HUES64 (cell line): ENCODE results near the gene SAC3D1.

Experiments used
- H3K27ac ChIP-seq: 2 replicates; pipeline ENCODE4 v1.7.0; 2013; ENCODE audit warnings: low read depth, low read length, inconsistent platforms
- H3K27me3 ChIP-seq: 2 replicates; pipeline ENCODE4 v1.6.1; 2013; ENCODE audit warnings: mild to moderate bottlenecking, low read length; ENCODE audit not compliant: insufficient read depth
- H3K36me3 ChIP-seq: 2 replicates; pipeline ENCODE4 v1.6.1; 2013; ENCODE audit warnings: mild to moderate bottlenecking, low read length; ENCODE audit not compliant: insufficient read depth
- H3K4me1 ChIP-seq: 2 replicates; pipeline ENCODE4 v1.6.1; 2013; ENCODE audit warnings: mild to moderate bottlenecking, low read length, moderate library complexity; ENCODE audit not compliant: insufficient read depth
- H3K4me3 ChIP-seq: 2 replicates; pipeline ENCODE4 v1.5.1; 2013; ENCODE audit warnings: mild to moderate bottlenecking, low read length, moderate library complexity
- H3K9ac ChIP-seq: 2 replicates; pipeline ENCODE4 v1.6.1; 2013; ENCODE audit warnings: mild to moderate bottlenecking, low read depth, low read length
- H3K9me3 ChIP-seq: 2 replicates; pipeline ENCODE4 v1.6.1; 2013; ENCODE audit warnings: low read depth, low read length; ENCODE audit not compliant: insufficient read depth
- WGBS: fragments of 150-250, 120-280 bp; methylation state at CpG from one replicate; pipeline ENCODE4 v1.1.7; 2013; ENCODE audit warnings: missing lambda C conversion rate; 5-methylcytosine and 5-hydroxymethylcytosine counted together

SAC3D1 gene

DNA sequence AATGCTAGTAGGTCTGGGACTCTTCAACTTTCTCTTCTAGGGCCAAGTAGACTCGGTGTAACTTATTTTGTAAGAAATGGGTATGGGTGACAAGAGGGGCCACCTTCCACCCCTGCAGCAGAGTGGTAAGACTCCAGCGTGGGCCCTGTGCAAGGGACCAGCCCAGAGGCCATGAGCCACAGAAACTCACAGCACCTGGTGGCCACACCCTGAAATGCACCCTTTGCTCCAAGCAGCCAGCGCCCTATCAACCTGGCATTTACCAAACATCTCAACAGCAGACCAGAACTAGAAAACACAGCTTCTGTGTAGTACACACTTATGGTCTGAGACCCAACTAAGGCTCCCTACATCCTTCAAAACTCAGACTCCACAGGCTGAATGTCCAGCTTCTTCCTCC, 37.1 kb downstream of the SAC3D1 start:
- H3K9ac ChIP-seq: no peak overlapping the region
- no peaks in the 10 kb centered on the region for H3K27me3 ChIP-seq
- H3K36me3 ChIP-seq: peaks cover 65% of the 10 kb centered on the region
- no peak overlapping the region for H3K4me3 ChIP-seq
- WGBS: 89% methylated on average over 3 of the region's 3 CpGs
- H3K4me1 ChIP-seq: peaks cover 6% of the 10 kb centered on the region; the same call in 1 of the 2 replicates
- H3K9me3 ChIP-seq: no peaks in the 10 kb centered on the region
- H3K27ac ChIP-seq: no peak overlapping the region

GRCh38 chr11:65078786-65079342, 37.9 kb downstream of the SAC3D1 start:
- H3K9me3 ChIP-seq: no peaks in the 10 kb centered on the region
- WGBS: 90% methylated on average over 9 of the region's 9 CpGs
- no peaks in the 10 kb centered on the region for H3K27me3 ChIP-seq
- H3K27ac ChIP-seq: no peak overlapping the region
- peaks cover 6% of the 10 kb centered on the region; the same call in 1 of the 2 replicates for H3K4me1 ChIP-seq
- no peak overlapping the region for H3K4me3 ChIP-seq
- peaks cover 65% of the 10 kb centered on the region for H3K36me3 ChIP-seq
- H3K9ac ChIP-seq: no peak overlapping the region

- WGBS: 4% methylated on average over 13 of the region's 13 CpGs
- peak overlapping the region; percentile 97 for H3K27ac ChIP-seq
Observed at GRCh38 chr11:65083134-65083833, 42.3 kb downstream of the SAC3D1 start.

GRCh38 chr11:65083834-65084597, 43.0 kb downstream of the SAC3D1 start, which contains the start of the genes CDCA5 and ZFPL1:
Gene CDCA5, minus strand, starts transcription at chr11:65084040. Its CDS starts 62 bp downstream, at chr11:65083978.
Gene ZFPL1, plus strand, starts transcription at chr11:65084222. Its CDS starts 477 bp downstream, at chr11:65084699.
- H3K9me3 ChIP-seq: no peaks in the 10 kb centered on the region
- no peaks in the 10 kb centered on the region for H3K27me3 ChIP-seq
- peak within 1 kb of the TSS; percentile 97 for H3K27ac ChIP-seq
- H3K4me3 ChIP-seq: peak within 1 kb of the TSS; percentile 91
- peak within 1 kb of the TSS; percentile 97 for H3K9ac ChIP-seq
- H3K36me3 ChIP-seq: peaks cover 70% of the 10 kb centered on the region
- under 1% methylated on average over 79 of the region's 79 CpGs for WGBS
- H3K4me1 ChIP-seq: peaks cover 6% of the 10 kb centered on the region; the same call in 1 of the 2 replicates

More at GRCh38 chr11:65083134-65083833, 42.3 kb downstream of the SAC3D1 start:
- peaks cover 72% of the 10 kb centered on the region for H3K36me3 ChIP-seq
- peaks cover 6% of the 10 kb centered on the region; the same call in 1 of the 2 replicates for H3K4me1 ChIP-seq
- H3K27me3 ChIP-seq: no peaks in the 10 kb centered on the region
- no peaks in the 10 kb centered on the region for H3K9me3 ChIP-seq
- H3K9ac ChIP-seq: peak overlapping the region; percentile 97
- H3K4me3 ChIP-seq: peak overlapping the region; percentile 91

DNA sequence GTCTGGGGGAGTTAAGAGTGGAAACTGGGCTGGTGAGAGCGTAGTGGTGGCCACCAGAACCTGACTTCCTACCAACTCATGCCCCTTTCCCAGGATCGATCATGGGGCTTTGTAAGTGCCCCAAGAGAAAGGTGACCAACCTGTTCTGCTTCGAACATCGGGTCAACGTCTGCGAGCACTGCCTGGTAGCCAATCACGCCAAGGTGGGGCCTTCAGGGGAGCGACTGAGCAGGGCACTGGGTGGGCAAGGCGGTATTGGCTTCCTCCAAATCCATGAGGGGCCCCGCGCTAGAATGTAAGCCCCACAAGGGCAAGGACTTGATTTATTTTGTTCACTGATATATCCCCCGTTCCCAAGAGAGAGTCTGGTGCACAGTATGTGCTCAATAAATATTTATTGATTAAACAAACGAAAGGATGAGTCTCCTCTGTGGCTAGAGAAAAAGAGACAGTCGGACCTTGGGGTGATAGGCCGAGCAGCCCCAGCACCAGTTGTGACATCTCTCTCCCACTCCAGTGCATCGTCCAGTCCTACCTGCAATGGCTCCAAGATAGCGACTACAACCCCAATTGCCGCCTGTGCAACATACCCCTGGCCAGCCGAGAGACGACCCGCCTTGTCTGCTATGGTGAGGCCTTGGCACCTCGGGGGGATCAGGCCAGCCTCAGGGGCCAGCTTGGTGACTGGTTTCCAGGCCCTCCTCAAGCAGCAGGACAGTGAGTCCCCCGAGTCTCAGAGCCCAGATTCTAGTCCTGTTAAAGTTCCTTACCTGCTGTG, 43.8 kb downstream of the SAC3D1 start:
- Histone ChIP-seq H3K4me3 (peak overlapping the region; percentile 91), H3K27ac (peak overlapping the region; percentile 97), H3K9ac (peak overlapping the region; percentile 97), H3K36me3 (peaks cover 63% of the 10 kb centered on the region), H3K9me3 (no peaks in the 10 kb centered on the region), H3K4me1 (peaks cover 6% of the 10 kb centered on the region; the same call in 1 of the 2 replicates), H3K27me3 (no peaks in the 10 kb centered on the region)
- WGBS: 56% methylated on average over 23 of the region's 23 CpGs

- Histone ChIP-seq H3K9me3 (no peaks in the 10 kb centered on the region), H3K9ac (no peak overlapping the region), H3K27ac (no peak overlapping the region), H3K4me3 (peak overlapping the region; percentile 91), H3K4me1 (peaks cover 6% of the 10 kb centered on the region; the same call in 1 of the 2 replicates), H3K36me3 (peaks cover 57% of the 10 kb centered on the region), H3K27me3 (no peaks in the 10 kb centered on the region)
- 94% methylated on average over 4 of the region's 4 CpGs for WGBS
Observed at GRCh38 chr11:65085446-65085845, 44.4 kb downstream of the SAC3D1 start.

GRCh38 chr11:65086809-65087208, 45.8 kb downstream of the SAC3D1 start:
- WGBS: 92% methylated on average over 8 of the region's 9 CpGs
- Histone ChIP-seq H3K36me3 (peaks cover 45% of the 10 kb centered on the region), H3K27ac (no peak overlapping the region), H3K4me1 (peaks cover 6% of the 10 kb centered on the region; the same call in 1 of the 2 replicates), H3K4me3 (no peak overlapping the region), H3K27me3 (no peaks in the 10 kb centered on the region), H3K9me3 (no peaks in the 10 kb centered on the region), H3K9ac (no peak overlapping the region)

GRCh38 chr11:65087216-65087615, 46.2 kb downstream of the SAC3D1 start:
- Histone ChIP-seq H3K9ac (no peak overlapping the region), H3K4me3 (no peak overlapping the region), H3K4me1 (peaks cover 6% of the 10 kb centered on the region; the same call in 1 of the 2 replicates), H3K27ac (no peak overlapping the region), H3K36me3 (peaks cover 41% of the 10 kb centered on the region), H3K9me3 (no peaks in the 10 kb centered on the region), H3K27me3 (no peaks in the 10 kb centered on the region)
- WGBS: 96% methylated on average over 11 of the region's 11 CpGs

DNA sequence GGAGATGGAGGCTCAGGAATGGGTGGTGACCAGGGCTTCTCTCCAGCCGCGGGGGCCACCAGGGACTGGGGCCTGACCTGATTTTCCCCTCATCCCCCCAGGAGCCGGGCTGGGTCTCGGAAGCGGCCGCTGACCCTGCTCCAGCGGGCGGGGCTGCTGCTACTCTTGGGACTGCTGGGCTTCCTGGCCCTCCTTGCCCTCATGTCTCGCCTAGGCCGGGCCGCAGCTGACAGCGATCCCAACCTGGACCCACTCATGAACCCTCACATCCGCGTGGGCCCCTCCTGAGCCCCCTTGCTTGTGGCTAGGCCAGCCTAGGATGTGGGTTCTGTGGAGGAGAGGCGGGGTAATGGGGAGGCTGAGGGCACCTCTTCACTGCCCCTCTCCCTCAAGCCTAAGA, 46.8 kb downstream of the SAC3D1 start:
- WGBS: 96% methylated on average over 14 of the region's 15 CpGs
- Histone ChIP-seq H3K9ac (no peak overlapping the region), H3K27ac (no peak overlapping the region), H3K4me1 (peaks cover 3% of the 10 kb centered on the region; the same call in 1 of the 2 replicates), H3K4me3 (no peak overlapping the region), H3K9me3 (no peaks in the 10 kb centered on the region), H3K27me3 (no peaks in the 10 kb centered on the region), H3K36me3 (peaks cover 37% of the 10 kb centered on the region)

GRCh38 chr11:65089621-65090020, 48.6 kb downstream of the SAC3D1 start:
- H3K4me1 ChIP-seq: no peaks in the 10 kb centered on the region
- H3K9ac ChIP-seq: no peak overlapping the region
- no peak overlapping the region for H3K27ac ChIP-seq
- H3K27me3 ChIP-seq: no peaks in the 10 kb centered on the region
- H3K9me3 ChIP-seq: no peaks in the 10 kb centered on the region
- H3K4me3 ChIP-seq: no peak overlapping the region
- peaks cover 36% of the 10 kb centered on the region for H3K36me3 ChIP-seq
- 98% methylated on average over 4 of the region's 4 CpGs for WGBS
